DMS114 treated with DMSO at 0.1 percent for 48 hours (cell line): ENCODE measurements around the gene VEPH1.

Source experiments
- DNase-seq: peaks from one replicate; lab custom pipeline; 2025; ENCODE audit not compliant: unreplicated experiment; lab: John Stamatoyannopoulos, UW

Gene VEPH1

DNA sequence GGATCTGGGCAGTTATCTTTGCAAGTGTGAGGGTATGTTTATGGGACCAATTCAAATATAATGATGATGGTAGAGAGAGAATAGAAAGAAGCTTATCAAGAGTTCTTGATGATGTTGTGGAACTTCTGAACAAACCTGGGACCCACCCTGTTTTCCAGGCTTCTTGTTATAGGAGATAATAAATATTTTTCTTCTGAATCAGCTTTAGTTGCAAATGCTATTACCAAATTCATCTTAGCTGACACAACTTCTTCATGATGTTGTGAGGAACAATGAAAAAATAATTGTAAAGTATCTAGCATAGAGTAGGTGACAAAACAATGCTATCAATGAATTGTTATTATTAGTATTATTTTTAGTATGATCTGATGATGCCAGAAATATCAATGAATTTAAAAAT lies 110.1 kb downstream of the VEPH1 start:
- no peak for DNase-seq

DNA sequence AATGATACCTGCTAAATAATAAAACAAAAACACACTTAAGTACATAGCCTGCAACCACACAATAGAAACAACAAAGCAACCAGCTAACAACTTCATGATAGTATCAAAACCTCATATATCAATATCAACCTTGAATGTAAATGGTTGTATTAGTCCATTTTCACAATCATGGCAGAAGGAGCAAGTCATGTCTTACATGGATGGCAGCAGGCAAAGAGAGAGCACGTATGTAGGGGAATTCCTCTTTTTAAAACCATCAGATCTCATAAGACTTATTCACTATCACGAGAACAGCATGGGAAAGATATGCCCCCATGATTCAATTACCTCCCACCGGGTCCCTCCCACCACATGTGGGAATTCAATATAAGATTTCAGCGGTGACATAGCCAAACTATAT lies 111.1 kb downstream of the VEPH1 start:
- DNase-seq = no peak

DNA sequence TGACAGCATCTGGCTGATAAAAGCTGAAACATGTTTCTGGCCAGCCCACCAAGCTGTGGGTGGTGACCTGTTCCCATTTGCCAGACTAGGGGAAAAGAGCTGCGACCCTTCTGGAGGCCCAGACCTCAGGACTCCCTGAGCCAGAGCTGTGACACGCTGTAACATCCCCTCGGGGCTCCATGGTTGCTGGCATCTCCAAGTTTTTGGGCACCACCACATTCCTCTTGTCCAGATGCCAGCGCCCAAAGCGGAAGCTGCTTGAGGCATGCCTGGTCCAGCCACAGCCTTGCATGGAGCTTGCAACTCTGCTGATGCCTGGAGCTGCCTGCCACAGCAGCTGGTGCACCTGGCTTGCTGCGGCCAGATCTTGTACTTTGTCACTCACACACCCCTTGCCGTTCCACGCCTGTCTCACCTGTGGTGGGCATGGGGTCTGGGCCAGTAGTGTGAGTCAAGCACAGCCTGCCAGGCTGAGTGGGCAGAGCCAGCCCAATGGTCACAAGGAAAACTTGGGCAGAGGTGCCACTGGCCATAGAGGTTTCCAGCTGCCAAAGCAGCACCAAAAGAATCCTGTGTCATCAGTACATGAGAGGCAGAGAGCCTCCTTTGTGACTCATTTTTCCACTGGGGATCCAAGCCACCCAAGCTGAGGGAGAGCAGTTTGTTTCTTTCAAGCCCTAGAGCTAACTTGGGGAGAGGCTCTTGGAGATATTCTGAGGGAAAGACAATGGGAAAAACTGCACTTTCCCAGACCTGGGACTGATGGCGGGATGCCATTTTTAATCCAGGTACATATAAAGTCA lies 112.3 kb downstream of the VEPH1 start:
- DNase-seq = no peak

DNA sequence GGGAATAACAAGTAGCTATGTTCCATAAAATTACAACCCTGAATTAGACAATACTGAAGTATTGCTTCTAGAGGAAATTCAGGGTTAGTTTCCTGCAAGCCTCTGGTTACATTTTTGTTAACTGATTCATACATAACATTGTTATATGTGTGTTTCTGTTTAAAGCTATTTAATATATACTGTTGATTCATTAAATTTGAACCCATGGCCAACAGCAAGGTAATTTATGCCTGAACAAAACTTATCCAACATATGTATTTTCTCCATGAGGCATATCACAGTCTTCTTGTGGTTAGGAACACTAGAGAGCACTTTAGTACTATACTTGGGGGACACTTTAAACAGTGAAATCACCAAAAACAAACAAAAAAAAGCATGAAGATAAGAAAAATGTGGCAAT lies 114.2 kb downstream of the VEPH1 start:
- no peak for DNase-seq

DNA sequence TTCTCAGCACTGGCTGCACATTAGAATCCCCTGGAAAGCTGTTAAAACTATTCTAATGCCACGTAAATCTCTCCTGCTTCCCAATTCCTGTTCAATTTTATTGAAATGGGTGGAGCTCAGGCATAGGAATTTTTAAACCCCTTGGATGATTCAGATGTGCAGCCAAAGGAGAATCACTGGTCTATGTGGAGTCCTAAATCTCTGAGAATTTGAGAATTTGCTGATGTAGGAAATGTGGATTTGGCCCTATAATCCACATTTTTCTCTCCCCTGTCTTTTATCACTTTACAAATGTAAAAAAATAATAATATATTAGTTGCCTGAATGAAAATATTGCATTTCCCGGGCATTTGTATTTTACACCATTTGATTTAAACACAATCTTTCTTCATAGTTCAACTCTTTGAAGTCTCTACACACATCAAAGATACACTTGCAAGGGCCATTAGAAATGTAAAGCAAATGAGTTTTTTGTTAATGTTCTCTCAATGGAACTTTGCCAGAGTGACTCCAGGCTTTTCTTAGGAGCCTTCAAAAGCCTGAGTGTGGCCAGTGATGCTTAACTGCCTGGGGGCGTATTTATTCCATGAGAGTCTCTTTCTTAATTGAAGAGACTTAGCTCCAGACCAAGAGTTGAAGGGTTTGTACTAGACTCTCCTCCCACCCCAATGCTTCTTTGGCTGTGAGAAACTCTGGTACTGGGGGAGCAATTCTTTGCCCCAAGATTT lies 115.3 kb downstream of the VEPH1 start:
- no peak for DNase-seq

DNA sequence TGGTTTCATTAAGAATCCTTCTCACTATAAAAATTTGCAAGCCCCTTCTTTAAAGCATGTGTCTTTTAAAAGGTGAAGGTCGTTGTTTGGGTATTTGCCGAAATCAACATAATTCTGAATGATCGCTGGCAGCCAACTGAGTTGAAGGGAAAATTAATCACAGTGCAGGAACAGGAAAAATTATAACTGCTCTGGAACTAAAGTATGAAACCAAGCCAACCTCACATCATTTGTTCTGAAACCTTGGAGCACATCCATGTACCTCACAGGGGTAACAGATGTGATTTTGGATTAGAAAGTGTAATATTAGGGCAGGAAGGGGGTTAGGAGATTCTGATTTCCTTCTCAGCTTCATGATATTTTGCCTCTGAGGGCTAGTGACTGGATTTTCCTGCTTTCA lies 118.7 kb downstream of the VEPH1 start:
- no peak for DNase-seq

DNA sequence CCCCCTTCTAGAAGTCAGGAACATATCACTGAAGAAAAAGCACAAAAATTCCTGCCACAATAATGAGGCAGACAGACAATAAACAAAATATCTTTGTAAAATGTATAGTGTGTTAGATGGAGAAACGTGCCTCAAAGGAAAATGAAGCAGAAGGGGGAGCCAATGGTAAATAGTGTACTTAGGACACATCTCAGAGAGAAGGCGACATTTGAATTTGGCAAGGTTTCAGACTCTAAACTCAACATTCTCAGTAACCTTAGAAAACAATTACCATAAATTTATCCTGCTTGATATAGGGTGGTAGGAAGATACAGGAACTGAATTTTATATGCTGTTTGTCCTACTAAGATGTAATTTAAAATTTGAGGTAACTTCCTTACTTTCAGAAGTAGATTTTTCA lies 119.2 kb downstream of the VEPH1 start:
- no peak for DNase-seq

DNA sequence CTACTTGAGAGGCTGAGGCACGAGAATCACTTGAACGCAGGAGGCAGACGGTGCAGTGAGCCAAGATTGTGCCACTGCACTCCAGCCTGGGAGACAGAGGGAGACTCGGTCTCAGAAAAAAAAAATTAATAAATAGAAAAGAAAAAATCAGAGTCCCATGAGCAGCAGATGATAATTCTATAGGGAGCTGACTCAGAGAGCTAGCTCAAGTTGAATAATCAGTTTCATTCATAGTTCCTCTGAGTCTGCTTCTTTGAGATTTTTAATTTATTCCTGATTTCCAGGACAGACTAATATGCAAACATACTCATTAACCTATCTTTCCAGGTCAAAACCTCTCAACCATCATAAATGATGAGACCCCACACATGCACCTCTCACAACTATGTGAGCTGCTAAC lies 121.6 kb downstream of the VEPH1 start:
- DNase-seq = no peak

DNA sequence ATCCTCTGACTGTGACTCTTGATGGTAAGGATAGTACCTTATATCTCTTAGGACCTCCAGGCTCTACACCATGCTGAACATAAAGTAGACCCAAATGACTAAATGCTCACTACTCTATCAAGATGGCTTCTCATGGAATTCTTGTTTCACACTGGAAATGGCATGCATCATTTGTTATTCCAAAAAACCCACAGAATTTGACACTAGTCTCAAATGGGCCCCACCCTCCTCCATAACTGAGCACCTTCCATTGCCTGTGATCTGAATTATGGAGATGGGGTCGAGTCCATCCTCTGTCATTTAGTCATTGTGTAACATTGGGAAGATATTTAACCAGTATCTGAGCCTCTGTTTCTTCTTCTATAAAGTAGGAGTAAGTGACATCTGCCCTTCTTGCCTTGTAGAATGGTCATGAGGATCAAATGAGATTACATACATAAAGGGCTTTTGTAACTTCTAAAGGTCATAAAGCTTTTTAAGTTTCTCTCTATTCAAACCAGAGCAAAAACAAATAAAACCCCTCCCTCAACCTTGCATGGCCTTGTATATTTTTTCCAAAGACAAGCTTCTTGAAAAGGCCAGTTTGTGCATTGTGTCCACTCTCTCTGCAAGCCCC lies 123.6 kb downstream of the VEPH1 start:
- no peak for DNase-seq

DNA sequence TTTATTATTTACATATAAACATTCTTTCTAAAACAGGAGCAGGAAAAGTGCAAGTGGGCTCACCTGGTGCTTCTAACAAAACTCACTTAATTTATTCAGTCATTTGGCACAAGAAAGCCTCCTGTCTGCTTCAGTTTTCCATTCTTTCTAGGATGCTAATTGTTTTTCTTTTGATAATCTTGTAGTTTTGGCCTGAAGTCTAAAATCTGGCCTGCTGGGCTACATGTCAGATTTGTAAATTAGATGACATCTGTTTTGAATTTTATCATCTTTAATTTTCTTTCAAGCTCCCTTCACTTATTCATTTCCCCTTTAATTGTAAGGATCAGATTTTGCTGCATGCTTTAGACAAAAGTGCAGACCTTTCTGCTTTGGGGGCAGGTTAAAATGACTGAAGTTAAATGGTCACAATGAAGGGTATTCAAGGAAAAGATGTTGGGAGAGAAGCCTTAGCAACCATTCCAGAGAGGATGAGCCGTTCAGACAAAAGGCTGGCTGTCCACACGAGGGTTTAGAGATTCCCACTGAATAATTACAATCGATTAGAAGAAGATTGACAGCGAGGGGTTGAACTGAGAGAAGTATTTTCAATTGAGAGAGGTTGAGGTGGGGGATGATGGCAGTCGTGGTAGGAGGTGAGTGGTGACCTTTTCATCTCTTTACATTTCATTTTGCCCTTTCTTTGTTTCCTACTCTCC lies 126.5 kb downstream of the VEPH1 start:
- no peak for DNase-seq

DNA sequence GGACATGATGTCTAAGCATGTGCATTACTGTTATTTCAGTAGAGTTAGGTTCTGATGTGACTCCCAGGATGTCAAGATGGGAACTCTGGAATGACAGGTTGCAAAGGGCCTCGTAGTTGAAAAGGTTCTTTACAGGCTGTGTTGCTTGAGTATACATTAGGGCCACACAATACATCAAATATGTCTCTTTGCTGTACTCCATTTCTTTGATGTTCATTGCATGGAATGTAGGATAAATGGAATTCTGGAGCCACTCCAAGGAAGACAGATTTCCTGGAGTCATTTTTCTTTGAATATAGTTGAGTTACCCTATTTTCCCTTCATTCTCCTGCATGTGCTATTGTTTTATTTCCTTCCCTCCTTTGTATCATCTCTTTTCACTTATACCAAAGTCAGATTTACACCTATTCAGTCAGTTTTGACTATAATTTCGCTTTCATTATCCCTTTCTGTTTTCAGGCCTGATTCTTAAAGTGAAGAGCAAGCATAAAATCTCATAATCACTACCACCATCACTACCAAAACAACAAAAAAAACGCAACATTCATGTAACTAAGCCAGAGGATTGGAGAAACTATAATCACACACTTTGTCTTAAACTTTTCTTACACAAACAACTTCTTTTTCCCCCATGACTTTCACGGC lies 127.8 kb downstream of the VEPH1 start:
- no peak for DNase-seq

DNA sequence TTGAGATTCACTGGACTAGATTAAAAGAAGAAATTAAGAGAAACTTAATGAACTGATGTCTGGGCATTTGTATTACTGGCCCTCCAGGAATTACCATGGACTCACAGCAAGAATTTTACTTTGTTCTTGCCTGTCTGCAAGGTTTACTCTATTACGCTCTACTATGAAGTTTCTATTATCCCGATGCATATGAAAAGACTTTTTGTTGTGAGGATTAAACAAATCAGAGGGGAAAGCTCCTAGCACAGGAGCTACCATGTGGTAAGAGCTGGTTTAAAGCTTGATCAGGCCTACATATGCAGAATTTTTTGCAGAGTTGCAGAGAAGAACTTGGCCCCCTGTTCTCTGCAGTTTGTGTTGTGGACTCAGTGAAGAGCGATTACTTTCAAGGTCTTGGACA lies 128.3 kb downstream of the VEPH1 start:
- DNase-seq = no peak

DNA sequence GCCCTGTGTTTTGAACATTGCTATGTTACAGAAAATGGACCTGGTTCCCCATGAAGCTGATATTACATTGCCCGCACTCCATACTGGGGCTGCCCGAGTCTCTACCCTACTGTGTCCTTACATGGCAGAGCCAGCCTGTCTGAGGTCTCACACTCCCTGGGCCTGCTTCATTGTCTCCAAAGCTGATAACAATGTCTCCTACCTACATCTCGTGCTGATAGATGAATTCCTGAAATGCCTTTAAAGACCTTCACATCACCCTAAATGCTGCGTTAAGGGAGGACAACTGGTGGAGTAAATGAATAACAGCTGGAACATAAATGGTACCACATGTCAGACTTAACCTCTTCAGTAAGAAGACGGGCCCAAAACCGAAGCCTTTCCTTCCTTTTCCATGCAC lies 129.4 kb downstream of the VEPH1 start:
- no peak for DNase-seq

DNA sequence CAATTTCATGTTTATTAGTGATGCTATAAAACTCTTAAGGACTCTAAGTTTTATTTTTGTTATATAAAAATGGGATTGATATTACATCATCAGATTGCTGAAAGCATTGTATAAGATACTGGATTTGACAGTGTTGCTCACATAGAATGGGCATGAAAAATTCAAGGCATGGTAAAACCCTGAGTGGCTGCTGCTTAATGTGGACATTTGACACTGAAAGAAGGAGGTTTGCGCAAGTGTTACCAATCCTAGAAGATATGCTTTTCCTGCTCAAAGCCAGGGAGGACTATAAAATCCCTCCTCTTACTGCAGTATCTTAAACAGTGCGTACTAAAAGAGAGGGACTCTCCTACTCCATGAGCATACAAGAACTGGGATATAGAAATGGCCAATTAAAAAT lies 132.3 kb downstream of the VEPH1 start:
- DNase-seq = no peak

DNA sequence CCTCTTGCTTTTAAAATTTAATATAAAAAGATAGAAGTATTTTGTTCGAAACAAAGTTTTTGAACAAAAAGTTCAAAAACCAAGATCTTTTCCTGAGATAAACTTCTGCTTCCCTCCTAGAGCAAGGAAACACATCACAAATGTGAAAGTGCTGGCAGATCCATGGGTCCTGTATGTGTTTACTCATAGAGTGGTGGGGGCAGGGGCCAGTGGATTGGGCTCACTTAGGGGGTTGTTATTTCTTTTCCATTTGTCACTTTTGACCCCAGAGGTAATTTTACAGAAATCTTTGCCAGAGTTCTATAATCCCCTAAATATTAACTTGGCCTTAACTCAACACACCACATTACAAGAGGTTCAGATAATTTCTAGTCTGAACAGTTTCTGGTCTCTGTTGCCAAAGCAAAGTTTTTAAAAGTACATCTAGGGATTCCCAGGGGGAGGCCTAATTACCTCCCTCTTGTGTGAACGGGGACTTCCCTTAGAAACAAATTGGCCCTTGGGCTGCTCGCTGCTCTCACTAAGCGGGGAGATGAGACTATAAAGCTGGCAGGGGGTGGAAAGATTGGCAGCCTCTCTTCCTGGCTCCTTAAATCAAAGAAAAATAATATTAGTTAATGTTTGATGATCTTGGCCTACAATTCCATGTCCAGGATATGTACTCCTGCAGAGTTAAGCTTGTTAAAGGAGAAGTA lies 133.3 kb downstream of the VEPH1 start:
- no peak for DNase-seq

DNA sequence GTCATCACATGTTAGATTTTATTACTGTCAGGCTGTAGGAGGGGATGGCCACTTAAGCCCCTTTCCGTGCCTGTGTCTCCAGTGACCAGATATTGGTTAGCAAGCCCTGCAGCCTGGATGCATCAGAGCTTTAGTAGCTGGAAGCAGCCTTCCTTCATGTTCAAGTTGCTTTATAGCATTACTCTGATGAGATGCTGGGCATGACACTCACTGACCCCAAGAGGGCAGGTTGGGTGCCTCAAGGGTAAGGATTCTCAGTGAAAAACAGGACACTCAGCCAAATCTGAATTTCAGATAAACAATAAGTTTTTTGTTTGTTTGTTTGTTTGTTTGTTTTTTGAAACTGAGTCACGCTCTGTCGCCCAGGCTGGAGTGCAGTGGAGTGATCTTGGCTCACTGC lies 135.0 kb downstream of the VEPH1 start:
- DNase-seq = no peak

DNA sequence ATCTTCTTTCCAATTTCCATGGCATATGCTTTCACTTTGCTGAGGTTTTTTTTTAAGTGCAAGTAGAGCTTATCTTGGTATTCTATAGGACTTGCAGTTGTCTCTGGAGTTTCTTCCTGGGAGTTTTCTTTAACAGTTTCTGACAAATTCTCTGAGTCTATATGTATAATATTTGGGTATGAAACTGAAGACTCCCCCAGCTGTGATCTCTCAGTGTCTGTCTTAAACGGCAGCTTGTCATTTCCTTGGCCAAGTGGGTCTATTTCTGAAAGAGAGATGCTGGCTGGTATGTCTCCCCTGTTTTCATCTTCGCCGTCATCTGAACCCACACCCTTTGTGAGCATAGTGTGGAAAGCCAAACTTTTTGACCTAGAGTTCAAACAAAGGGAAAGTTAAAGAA lies 139.8 kb downstream of the VEPH1 start:
- DNase-seq = no peak

DNA sequence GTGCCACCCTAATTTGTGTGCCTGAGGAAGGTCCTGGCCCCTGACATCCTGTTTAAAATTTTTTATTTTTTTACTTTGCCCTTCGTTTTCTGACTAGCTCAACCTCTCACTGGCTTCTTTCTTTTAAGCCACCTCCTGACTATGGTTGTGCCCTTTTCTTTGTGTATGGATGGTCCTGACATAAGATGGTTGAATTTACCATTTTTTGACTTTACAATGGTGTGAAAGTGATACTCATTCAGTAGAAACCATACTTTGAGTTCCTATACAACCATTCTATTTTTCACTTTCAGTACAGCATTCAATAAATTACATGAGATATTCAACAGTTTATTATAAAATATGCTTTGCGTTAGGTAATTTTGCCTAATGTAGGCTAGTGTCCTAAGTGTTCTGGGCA lies 140.9 kb downstream of the VEPH1 start:
- DNase-seq = no peak

DNA sequence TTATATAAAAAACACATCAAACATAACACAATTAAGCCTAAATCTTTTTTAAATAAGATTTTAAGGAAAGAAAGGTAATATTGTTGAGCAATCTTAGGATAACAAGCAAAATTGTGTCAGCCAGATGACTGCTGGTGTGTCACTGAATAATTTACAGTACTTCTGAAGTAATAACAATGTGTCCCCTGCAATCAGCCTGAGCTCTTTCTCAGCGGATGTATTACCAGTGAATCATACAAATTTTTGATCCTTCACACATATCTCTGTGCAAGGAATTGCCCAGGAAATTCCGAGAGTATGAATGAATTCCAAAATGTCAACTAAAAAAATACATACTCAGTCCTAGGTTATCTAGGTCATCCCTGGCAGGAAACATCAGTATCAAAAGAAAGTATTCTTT lies 143.2 kb downstream of the VEPH1 start:
- DNase-seq = no peak

DNA sequence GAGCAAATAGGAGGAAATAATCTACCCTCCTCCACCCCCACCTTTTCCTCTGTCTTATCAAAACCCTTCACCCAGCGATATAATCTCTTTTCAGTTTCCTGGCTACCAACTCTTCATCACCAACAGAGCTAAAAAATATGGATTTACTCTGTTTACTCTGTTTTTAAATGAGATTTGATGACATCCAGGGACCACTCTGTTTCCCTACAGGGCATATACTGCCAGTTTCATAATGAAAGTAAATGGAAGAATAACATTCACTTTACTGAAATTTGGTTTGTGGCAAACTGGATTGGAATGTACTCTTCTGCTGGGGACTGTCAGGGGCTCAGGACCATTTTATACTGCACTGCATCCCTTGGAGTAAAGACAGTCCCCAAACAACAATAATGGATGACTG lies 146.7 kb downstream of the VEPH1 start:
- no peak for DNase-seq

DNA sequence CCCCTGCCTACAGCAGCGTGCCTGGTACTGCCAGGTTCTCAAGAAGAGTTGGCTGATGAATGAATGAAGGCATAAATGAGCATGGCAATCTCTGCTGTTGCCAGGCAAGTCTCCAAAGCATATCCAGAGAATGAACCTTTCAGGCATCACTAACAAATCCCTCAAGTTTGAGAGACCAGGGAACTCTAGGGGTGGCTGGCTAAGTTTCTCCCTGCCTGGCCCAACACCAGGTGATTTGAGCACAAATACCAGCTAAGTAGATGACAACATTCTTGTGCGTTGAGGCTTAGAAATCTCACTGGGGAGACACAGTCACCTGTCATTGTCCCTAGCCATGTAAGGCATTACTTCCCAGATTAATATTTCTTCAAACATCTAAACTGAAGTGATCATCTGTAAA lies 147.9 kb downstream of the VEPH1 start:
- no peak for DNase-seq
